ENCODE results near the gene RHOA. TPM values are rescaled to one million over a fixed set of nuclear protein-coding genes. Genes with fewer than 3 reads are reported as not detected.

The RHOA gene
- total RNA-seq, 1 donor from 2014 or later: 574 TPM

DNA sequence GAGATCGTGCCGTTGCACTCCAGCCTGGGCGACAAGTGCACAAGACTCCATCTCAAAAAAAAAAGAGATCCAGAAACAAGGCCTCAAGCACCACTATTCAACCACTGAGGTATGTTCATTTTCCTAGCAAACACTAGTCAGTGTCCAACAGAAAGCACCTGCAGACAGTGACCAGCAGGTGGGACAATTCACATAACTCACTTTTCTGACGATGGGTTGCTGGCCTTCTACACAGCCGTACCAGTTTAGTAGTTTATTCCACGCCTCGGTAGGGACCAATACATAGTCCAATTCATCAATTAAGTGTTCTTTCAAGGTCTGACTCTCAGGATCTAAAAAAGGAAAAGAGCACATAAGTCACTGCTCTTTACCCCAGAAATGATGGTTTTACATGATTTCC lies 84.3 kb downstream of the RHOA start:
- H3K36me3 Mint-ChIP-seq (ENCODE audit: unreplicated experiment): peaks cover 38% of the 10 kb centered on the region
- TF ChIP-seq, protein P1, sequence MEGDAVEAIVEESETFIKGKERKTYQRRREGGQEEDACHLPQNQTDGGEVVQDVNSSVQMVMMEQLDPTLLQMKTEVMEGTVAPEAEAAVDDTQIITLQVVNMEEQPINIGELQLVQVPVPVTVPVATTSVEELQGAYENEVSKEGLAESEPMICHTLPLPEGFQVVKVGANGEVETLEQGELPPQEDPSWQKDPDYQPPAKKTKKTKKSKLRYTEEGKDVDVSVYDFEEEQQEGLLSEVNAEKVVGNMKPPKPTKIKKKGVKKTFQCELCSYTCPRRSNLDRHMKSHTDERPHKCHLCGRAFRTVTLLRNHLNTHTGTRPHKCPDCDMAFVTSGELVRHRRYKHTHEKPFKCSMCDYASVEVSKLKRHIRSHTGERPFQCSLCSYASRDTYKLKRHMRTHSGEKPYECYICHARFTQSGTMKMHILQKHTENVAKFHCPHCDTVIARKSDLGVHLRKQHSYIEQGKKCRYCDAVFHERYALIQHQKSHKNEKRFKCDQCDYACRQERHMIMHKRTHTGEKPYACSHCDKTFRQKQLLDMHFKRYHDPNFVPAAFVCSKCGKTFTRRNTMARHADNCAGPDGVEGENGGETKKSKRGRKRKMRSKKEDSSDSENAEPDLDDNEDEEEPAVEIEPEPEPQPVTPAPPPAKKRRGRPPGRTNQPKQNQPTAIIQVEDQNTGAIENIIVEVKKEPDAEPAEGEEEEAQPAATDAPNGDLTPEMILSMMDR (IDR thresholded peaks at IDR 0.05): peak; percentile 36
- H3K4me1 Mint-ChIP-seq (ENCODE audit: unreplicated experiment): no peaks in the 10 kb centered on the region
- no peak for DNase-seq (ENCODE audit: extremely low spot score, unreplicated experiment)
- no peaks in the 10 kb centered on the region for H3K27me3 Mint-ChIP-seq (ENCODE audit: unreplicated experiment)
- no peaks in the 10 kb centered on the region for H3K9me3 Mint-ChIP-seq (ENCODE audit: unreplicated experiment)
- H3K4me3 Mint-ChIP-seq (ENCODE audit: unreplicated experiment): no peak overlapping the region
- no peak overlapping the region for H3K27ac Mint-ChIP-seq (ENCODE audit: unreplicated experiment)

DNA sequence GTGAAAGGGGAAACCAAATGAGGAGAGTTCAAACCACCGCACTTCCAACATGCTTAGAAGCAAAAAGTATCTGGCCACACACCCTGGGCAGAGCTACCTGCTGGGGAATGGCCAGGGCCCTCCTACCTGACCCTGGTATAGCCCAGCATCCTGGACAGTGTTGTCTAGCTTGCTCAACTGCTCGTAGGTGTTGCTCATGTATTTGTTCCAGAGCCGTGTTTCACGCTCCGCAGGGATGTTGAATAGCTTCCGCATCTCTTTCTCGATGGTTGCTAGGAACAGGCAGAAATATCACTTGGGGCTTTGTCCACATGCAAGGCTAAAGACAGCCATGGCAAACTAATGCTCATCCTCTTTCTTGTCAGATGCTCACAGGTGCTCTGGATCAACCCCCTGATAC lies 87.0 kb downstream of the RHOA start:
- Mint-ChIP-seq H3K9me3 (ENCODE audit: unreplicated experiment) (no peaks in the 10 kb centered on the region), H3K4me3 (ENCODE audit: unreplicated experiment) (no peak overlapping the region), H3K4me1 (ENCODE audit: unreplicated experiment) (no peaks in the 10 kb centered on the region), H3K27ac (ENCODE audit: unreplicated experiment) (no peak overlapping the region), H3K36me3 (ENCODE audit: unreplicated experiment) (peaks cover 53% of the 10 kb centered on the region), H3K27me3 (ENCODE audit: unreplicated experiment) (no peaks in the 10 kb centered on the region)
- no peak for DNase-seq (ENCODE audit: extremely low spot score, unreplicated experiment)
- TF ChIP-seq, protein P1 (IDR thresholded peaks at IDR 0.05): no peak

DNA sequence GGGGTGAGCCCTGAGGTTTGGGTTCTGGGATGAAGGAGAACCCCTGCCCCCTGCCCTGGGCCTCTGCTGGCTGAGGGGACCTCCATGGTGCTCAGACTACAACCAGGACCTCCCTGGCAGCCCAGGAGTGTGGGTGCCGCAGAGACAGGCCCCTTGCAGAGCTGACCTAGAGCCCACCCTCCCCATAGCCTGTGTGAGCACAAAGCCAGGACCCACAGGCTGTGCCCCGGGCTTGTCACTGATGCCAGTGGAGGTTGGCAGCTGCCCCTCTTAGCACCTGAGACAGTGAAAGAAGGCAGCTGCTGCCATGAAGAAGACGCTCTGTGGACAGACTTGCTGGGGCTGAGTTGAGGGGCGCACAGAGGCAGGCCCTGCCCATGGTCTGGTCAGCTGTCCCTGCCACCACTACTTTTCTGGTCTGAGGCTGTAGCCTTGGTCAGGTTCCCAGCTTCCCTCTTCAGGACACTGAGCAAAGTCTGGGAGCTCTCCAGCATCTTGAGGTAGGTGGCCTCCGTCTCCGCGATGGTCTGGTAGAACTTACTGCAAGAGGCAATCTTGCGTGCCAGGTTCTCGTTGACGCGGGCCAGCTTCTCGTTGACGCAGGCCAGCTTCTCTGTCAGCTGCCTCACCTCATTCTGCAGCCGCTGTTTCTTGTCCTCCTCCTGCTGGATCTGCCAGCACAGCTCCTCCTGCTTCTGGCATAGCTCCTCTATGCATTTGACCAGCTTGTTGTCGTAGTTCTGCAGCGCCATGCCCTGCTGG lies 94.9 kb downstream of the RHOA start:
- no peak for DNase-seq (ENCODE audit: extremely low spot score, unreplicated experiment)
- peaks cover 21% of the 10 kb centered on the region for H3K36me3 Mint-ChIP-seq (ENCODE audit: unreplicated experiment)
- no peaks in the 10 kb centered on the region for H3K27me3 Mint-ChIP-seq (ENCODE audit: unreplicated experiment)
- no peaks in the 10 kb centered on the region for H3K9me3 Mint-ChIP-seq (ENCODE audit: unreplicated experiment)
- no peak overlapping the region for H3K27ac Mint-ChIP-seq (ENCODE audit: unreplicated experiment)
- no peak overlapping the region for H3K4me3 Mint-ChIP-seq (ENCODE audit: unreplicated experiment)
- TF ChIP-seq, protein P1 (IDR thresholded peaks at IDR 0.05): no peak
- peaks cover 13% of the 10 kb centered on the region for H3K4me1 Mint-ChIP-seq (ENCODE audit: unreplicated experiment)

DNA sequence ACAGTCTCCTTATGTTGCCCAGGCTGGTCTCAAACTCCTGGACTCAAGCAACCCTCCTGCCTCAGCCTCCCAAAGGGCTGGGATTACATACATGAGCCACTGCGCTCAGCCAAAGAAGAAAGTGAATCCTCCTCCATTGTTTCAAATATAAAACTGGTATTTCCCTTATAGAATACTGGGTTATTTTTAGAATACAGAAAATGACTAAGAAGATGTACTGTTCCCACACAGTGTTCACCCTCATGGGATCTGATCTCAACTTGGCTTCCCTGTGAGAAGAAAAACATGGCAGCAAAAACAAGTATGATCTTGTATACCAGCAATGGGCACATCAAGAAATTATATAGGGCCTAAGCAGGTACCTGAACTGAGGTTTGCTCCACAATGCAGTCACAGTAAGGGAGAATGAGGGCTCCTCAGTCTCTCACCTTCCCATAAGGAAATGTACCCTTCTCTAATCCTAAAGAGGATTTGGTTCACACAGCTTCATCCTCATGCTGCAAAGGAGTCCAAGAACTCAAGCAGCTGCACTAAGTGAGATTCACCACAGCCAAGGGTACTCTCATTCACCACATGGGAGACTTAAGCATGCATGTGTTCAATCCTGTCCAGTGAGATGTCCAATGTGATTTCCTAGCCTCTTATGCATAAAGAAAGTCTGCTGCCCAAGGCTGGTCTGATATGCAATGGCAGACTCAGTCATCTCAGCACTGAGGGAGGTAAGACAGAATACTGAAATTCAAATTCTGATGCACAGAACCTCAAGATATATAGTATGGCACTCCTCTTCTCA lies 97.7 kb downstream of the RHOA start:
- TF ChIP-seq, protein P1 (IDR thresholded peaks at IDR 0.05): no peak
- H3K9me3 Mint-ChIP-seq (ENCODE audit: unreplicated experiment): no peaks in the 10 kb centered on the region
- H3K36me3 Mint-ChIP-seq (ENCODE audit: unreplicated experiment): peaks cover 20% of the 10 kb centered on the region
- H3K4me3 Mint-ChIP-seq (ENCODE audit: unreplicated experiment): no peak overlapping the region
- no peaks in the 10 kb centered on the region for H3K27me3 Mint-ChIP-seq (ENCODE audit: unreplicated experiment)
- H3K4me1 Mint-ChIP-seq (ENCODE audit: unreplicated experiment): peaks cover 13% of the 10 kb centered on the region
- H3K27ac Mint-ChIP-seq (ENCODE audit: unreplicated experiment): peak overlapping the region; percentile 74
- DNase-seq (ENCODE audit: extremely low spot score, unreplicated experiment): no peak

DNA sequence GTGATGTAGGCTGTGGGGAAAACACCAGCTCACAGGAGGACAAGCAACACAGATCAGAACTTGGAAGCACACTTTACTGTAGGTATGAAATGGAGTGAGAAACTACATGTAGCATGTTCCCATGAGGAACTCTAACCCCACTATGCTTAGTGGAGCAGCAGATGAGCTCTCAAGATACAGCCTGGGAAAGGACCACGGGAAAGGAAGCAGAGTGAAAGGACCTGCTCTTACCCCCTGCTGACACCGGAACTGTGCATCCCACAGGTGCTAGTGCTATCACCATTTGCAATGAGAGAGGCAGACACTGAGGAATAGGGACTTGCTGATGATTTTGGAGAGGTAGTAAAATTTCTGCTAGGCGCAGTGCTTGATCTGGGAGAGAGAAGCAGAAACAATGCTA lies 100.5 kb downstream of the RHOA start:
- DNase-seq (ENCODE audit: extremely low spot score, unreplicated experiment): no peak
- Mint-ChIP-seq H3K4me1 (ENCODE audit: unreplicated experiment) (peaks cover 13% of the 10 kb centered on the region), H3K27me3 (ENCODE audit: unreplicated experiment) (no peaks in the 10 kb centered on the region), H3K4me3 (ENCODE audit: unreplicated experiment) (no peak overlapping the region), H3K9me3 (ENCODE audit: unreplicated experiment) (no peaks in the 10 kb centered on the region), H3K36me3 (ENCODE audit: unreplicated experiment) (peaks cover 28% of the 10 kb centered on the region), H3K27ac (ENCODE audit: unreplicated experiment) (no peak overlapping the region)
- TF ChIP-seq, protein P1 (IDR thresholded peaks at IDR 0.05): no peak

Measured in osteocyte (in vitro differentiated cells).